Gastrocnemius medialis (tissue), 4 donors: ENCODE measurements around the gene SMARCA5. TPM values are rescaled to one million over a fixed set of nuclear protein-coding genes. Genes with fewer than 3 reads are reported as not detected.

ENCODE experiments used
- ATAC-seq, 2 donors: fragments of 150-250 bp; one replicate each; pipeline ENCODE4 v1.9.1; 2016
- DNase-seq, 2 donors: peaks; one replicate each; pipeline ENCODE4 v3.0.0-alpha.2; 2019
- H3K27ac ChIP-seq, 4 donors: fragments of 200-600 bp; sonication (generic); 1 replicate in 1 of 4; 2 replicates in 3 of 4; pipeline ENCODE4 v1.5.1; 2016 to 2018; ENCODE audit warnings: mild to moderate bottlenecking in 2 of 4, moderate library complexity in 1 of 4
- H3K27me3 ChIP-seq, 3 donors: fragments of 200-600 bp; sonication (generic) in 2 of 3; 1 replicate in 1 of 3; 2 replicates in 2 of 3; pipeline versions ENCODE4 v1.5.1 to v1.6.0; 2016 to 2019; ENCODE audit warnings: mild to moderate bottlenecking in 1 of 3, moderate library complexity in 1 of 3
- H3K36me3 ChIP-seq, 2 donors: fragments of 200-600 bp; sonication (generic) in 1 of 2; one replicate each; pipeline ENCODE4 v1.5.1; 2017 to 2018
- H3K4me1 ChIP-seq, 2 donors: fragments of 200-600 bp; sonication (generic) in 1 of 2; one replicate each; pipeline ENCODE4 v1.5.1; 2016 to 2017; ENCODE audit warnings: mild to moderate bottlenecking in 2 of 2
- H3K4me3 ChIP-seq, 4 donors: fragments of 200-600 bp; sonication (generic) in 3 of 4; 1 replicate in 1 of 4; 2 replicates in 3 of 4; pipeline ENCODE4 v1.5.1; 2016 to 2019; ENCODE audit warnings: mild to moderate bottlenecking in 2 of 4
- H3K9me3 ChIP-seq, 3 donors: fragments of 200-600 bp; sonication (generic) in 2 of 3; 1 replicate in 1 of 3; 2 replicates in 2 of 3; pipeline ENCODE4 v1.5.1; 2016 to 2019
- POLR2A ChIP-seq, 2 donors: fragments of 450-650 bp; IDR thresholded peaks; one replicate each; pipeline ENCODE4 v1.6.1; 2017; ENCODE audit warnings: antibody characterized with exemption in 2 of 2, mild to moderate bottlenecking in 2 of 2, moderate library complexity in 2 of 2
- in situ Hi-C, 4 donors: fragments of 200-750 bp; cut with MboI; loops; one replicate each; pipeline versions ENCODE4 v1.15.0 to v1.8.0; 2017; ENCODE audit warnings: low sequenced_read_pairs in 4 of 4
- intact Hi-C: fragments of 100-400 bp; cut with DNase I; formaldehyde crosslinking; loops from one replicate; pipeline ENCODE4 v1.15.1; 2023; ENCODE audit warnings: low total_unique reads
- total RNA-seq, 4 donors: library from RNA; depleted of rRNA; stranded (reverse); fragments of >200 nt; gene quantifications; one replicate each; pipeline versions ENCODE4 v1.1.0 to v1.2.3, GENCODE V29; 2016
- TF ChIP-seq, protein P1 (sequence below), 5 experiments: fragments of 450-650 bp in 3 of 5; fragments of 200-600 bp in 2 of 5; sonication (generic) in 2 of 5; IDR thresholded peaks in 4 of 5; conservative IDR thresholded peaks in 1 of 5; 1 replicate in 4 of 5; 2 replicates in 1 of 5; pipeline ENCODE4 v1.5.1; 2016 to 2019; ENCODE audit warnings: antibody characterized with exemption in 5 of 5, mild to moderate bottlenecking in 3 of 5, moderate library complexity in 3 of 5

The SMARCA5 gene
- total RNA-seq, 4 donors from 2014 or later = 19.7 to 27.8 (median 26.7) TPM

DNA sequence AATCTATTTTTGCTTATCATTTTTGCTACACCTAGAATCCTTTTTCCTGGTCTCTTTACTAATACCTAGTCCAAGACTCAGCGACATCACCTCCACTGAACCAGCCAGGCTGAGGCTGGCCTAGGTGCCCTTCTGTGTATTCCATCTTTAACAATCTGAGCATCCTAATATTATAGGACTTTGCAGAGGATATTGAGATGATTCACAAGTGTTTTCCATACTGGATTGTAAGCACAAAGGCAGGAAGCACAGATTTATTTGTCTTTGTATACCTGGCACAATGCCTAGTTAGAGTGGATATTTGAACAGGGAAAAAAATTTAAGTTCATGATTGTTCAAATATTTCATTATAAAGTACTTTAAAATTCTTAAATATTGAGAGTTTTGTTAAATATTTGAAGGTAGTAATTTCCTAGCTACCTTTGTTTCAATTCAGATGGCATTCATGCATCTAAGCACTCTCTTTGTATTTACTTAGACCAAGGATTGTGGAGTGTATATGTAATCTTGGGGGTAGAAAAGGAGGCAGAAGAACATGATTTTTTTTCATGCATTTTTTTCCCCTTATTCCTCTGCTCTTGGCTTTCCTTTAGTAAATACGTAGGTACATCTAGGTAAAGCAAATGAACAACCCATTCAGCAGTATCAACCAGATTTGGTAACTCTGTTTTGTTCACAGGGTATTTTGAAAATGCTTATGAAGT lies 18.4 kb downstream of the SMARCA5 start:
- Histone ChIP-seq H3K36me3 (peaks cover 3 to 92% of the 10 kb centered on the region in 2 donors), H3K9me3 (no peaks in the 10 kb centered on the region), H3K4me1 (no peaks in the 10 kb centered on the region), H3K27me3 (no peaks in the 10 kb centered on the region), H3K27ac (no peak overlapping the region), H3K4me3 (no peak overlapping the region)
- TF ChIP-seq POLR2A (IDR thresholded peaks at IDR 0.05) = no peak
- TF ChIP-seq, protein P1, sequence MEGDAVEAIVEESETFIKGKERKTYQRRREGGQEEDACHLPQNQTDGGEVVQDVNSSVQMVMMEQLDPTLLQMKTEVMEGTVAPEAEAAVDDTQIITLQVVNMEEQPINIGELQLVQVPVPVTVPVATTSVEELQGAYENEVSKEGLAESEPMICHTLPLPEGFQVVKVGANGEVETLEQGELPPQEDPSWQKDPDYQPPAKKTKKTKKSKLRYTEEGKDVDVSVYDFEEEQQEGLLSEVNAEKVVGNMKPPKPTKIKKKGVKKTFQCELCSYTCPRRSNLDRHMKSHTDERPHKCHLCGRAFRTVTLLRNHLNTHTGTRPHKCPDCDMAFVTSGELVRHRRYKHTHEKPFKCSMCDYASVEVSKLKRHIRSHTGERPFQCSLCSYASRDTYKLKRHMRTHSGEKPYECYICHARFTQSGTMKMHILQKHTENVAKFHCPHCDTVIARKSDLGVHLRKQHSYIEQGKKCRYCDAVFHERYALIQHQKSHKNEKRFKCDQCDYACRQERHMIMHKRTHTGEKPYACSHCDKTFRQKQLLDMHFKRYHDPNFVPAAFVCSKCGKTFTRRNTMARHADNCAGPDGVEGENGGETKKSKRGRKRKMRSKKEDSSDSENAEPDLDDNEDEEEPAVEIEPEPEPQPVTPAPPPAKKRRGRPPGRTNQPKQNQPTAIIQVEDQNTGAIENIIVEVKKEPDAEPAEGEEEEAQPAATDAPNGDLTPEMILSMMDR (IDR thresholded peaks at IDR 0.05 in 4 of 5, conservative IDR thresholded peaks at IDR 0.05 in 1 of 5) = no peak
- in situ Hi-C loops = loop anchor here in 1 of 4 donors (25.0 kb wide), 1 partner anchor 1580 kb away; no protein-coding TSS in a partner anchor
- ATAC-seq (no peak), DNase-seq (no peak)
- intact Hi-C loops = no loop called here

DNA sequence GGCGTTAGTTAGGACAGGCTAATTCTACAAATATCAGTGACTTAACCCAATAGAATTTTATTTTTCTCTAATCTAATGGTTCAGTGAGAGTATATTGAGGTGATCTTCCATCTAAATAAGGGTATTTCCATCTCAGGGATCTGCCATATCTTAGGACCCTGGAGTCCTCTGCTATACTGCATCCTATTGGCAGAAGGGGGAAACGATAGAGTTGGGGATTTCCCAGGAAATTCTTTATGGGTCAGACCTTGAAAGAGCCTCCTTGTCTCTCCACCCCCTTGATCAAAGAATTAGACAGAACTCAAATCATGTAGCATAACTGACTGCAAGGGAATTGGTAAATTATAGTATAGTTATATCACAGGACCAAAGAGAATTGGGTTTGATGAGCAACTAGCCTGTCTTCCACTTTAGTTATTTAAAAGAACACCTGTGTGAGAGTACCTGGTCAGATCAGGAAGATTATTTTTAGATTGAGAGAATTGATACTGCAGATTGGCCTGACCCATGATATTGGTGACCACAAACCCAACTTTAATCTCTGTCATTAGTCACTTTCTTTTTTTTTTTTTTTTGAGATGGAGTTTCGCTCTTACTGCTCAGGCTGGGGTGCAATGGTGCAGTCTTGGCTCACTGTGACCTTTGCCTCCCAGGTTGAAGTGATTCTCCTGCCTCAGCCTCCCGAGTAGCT lies 25.6 kb downstream of the SMARCA5 start:
- Histone ChIP-seq H3K27me3 (no peaks in the 10 kb centered on the region), H3K36me3 (peaks cover 3 to 91% of the 10 kb centered on the region in 2 donors), H3K9me3 (no peaks in the 10 kb centered on the region), H3K27ac (no peak overlapping the region), H3K4me1 (no peaks in the 10 kb centered on the region), H3K4me3 (no peak overlapping the region)
- intact Hi-C loops (no loop called here), in situ Hi-C loops (loop anchor here in 1 of 4 donors (25.0 kb wide), 1 partner anchor 1573 kb away; no protein-coding TSS in a partner anchor)
- TF ChIP-seq, protein P1 (IDR thresholded peaks at IDR 0.05 in 4 of 5, conservative IDR thresholded peaks at IDR 0.05 in 1 of 5) = no peak
- TF ChIP-seq POLR2A (IDR thresholded peaks at IDR 0.05) = no peak
- ATAC-seq = no peak
- DNase-seq = no peak

DNA sequence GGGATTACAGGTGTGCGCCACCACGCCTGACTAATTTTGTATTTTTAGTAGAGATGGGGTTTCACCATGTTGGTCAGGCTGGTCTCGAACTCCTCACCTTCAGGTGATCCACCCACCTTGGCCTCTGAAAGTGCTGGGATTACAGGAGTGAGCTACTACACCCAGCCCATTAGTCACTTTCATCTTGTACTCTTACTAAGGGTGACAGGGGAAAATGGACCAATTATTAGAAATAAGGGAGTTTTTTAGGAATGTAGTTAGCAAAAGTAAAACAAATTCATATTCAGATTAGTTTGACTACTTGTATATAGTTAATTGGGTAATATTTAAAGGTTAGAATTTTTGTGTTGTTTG lies 26.1 kb downstream of the SMARCA5 start:
- intact Hi-C loops = no loop called here
- in situ Hi-C loops = loop anchor here in 1 of 4 donors (25.0 kb wide), 1 partner anchor 1573 kb away; no protein-coding TSS in a partner anchor
- peaks cover 3 to 92% of the 10 kb centered on the region in 2 donors for H3K36me3 ChIP-seq
- no peaks in the 10 kb centered on the region for H3K9me3 ChIP-seq
- ATAC-seq (no peak), DNase-seq (no peak)
- no peak overlapping the region for H3K4me3 ChIP-seq
- no peaks in the 10 kb centered on the region for H3K4me1 ChIP-seq
- H3K27ac ChIP-seq = no peak overlapping the region
- TF ChIP-seq, protein P1 (IDR thresholded peaks at IDR 0.05 in 4 of 5, conservative IDR thresholded peaks at IDR 0.05 in 1 of 5) = no peak
- TF ChIP-seq POLR2A (IDR thresholded peaks at IDR 0.05) = no peak
- H3K27me3 ChIP-seq = no peaks in the 10 kb centered on the region

DNA sequence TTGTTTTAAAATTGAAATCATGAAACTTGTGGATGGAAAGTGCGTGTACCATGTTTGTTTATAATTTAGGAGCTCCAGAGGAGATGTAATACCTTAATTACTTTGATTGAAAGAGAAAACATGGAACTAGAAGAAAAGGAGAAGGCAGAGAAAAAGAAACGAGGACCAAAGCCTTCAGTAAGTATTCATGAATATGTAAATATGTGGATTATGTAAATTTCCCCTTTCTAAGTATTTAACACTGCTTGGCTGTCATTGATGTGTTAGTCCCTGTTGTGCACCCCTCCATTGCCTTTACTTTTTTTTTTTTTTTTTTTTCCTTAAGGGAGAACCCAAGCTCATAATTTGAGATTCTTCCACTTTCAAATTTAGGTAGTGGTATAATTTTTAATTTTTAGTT lies 36.4 kb downstream of the SMARCA5 start:
- no peak for ATAC-seq
- DNase-seq = no peak
- no peak overlapping the region for H3K27ac ChIP-seq
- H3K27me3 ChIP-seq = no peaks in the 10 kb centered on the region
- no peak overlapping the region for H3K4me3 ChIP-seq
- in situ Hi-C loops = loop anchor here in 1 of 4 donors (25.0 kb wide), 1 partner anchor 1562 kb away; no protein-coding TSS in a partner anchor
- H3K4me1 ChIP-seq = no peaks in the 10 kb centered on the region
- no peaks in the 10 kb centered on the region for H3K9me3 ChIP-seq
- peaks cover 0 to 61% of the 10 kb centered on the region in 2 donors for H3K36me3 ChIP-seq
- TF ChIP-seq, protein P1 (IDR thresholded peaks at IDR 0.05 in 4 of 5, conservative IDR thresholded peaks at IDR 0.05 in 1 of 5) = no peak
- no peak for TF ChIP-seq POLR2A (IDR thresholded peaks at IDR 0.05)
- intact Hi-C loops = no loop called here
